Measurements from ENCODE around the gene BTBD9.

BTBD9 gene

GRCh38 chr6:38187811-38188590 lies 451.7 kb downstream of the BTBD9 start:
- no peak overlapping the region for H3K27ac ChIP-seq
- peaks cover 3% of the 10 kb centered on the region for H3K79me2 ChIP-seq
- H3K27me3 ChIP-seq (ENCODE audit: control insufficient read depth, insufficient read depth, low read length): no peaks in the 10 kb centered on the region
- H3K9me3 ChIP-seq (ENCODE audit: control insufficient read depth, low read length): no peaks in the 10 kb centered on the region
- no peak overlapping the region for H3K9ac ChIP-seq
- no peaks in the 10 kb centered on the region for H3K4me1 ChIP-seq
- H3K4me3 ChIP-seq (ENCODE audit: low read depth, low read length): no peak overlapping the region
- no peaks in the 10 kb centered on the region for H3K36me3 ChIP-seq (ENCODE audit: control insufficient read depth, insufficient read depth, low read length)
- no peak overlapping the region for H3K4me2 ChIP-seq (ENCODE audit: low read length)
- no peak for TF ChIP-seq CTCF (IDR thresholded peaks at IDR 0.05)
- H2AFZ ChIP-seq: no peak overlapping the region

- no peaks in the 10 kb centered on the region for H3K27me3 ChIP-seq (ENCODE audit: control insufficient read depth, insufficient read depth, low read length)
- no peaks in the 10 kb centered on the region for H3K9me3 ChIP-seq (ENCODE audit: control insufficient read depth, low read length)
- no peak overlapping the region for H3K4me2 ChIP-seq (ENCODE audit: low read length)
- H3K4me3 ChIP-seq (ENCODE audit: low read depth, low read length): no peak overlapping the region
- H3K9ac ChIP-seq: no peak overlapping the region
- H3K4me1 ChIP-seq: no peaks in the 10 kb centered on the region
- H3K36me3 ChIP-seq (ENCODE audit: control insufficient read depth, insufficient read depth, low read length): no peaks in the 10 kb centered on the region
- no peak for TF ChIP-seq CTCF (IDR thresholded peaks at IDR 0.05)
- H3K79me2 ChIP-seq: peaks cover 3% of the 10 kb centered on the region
- H3K27ac ChIP-seq: no peak overlapping the region
- H2AFZ ChIP-seq: no peak overlapping the region
Observed at GRCh38 chr6:38187325-38187724, 452.4 kb downstream of the BTBD9 start.

GRCh38 chr6:38185752-38186151 lies 454.0 kb downstream of the BTBD9 start:
- H3K4me2 ChIP-seq (ENCODE audit: low read length): no peak overlapping the region
- H3K36me3 ChIP-seq (ENCODE audit: control insufficient read depth, insufficient read depth, low read length): no peaks in the 10 kb centered on the region
- H3K79me2 ChIP-seq: peaks cover 3% of the 10 kb centered on the region
- no peak overlapping the region for H3K4me3 ChIP-seq (ENCODE audit: low read depth, low read length)
- H3K4me1 ChIP-seq: no peaks in the 10 kb centered on the region
- H3K27ac ChIP-seq: no peak overlapping the region
- no peak overlapping the region for H2AFZ ChIP-seq
- no peak for TF ChIP-seq CTCF (IDR thresholded peaks at IDR 0.05)
- no peak overlapping the region for H3K9ac ChIP-seq
- H3K27me3 ChIP-seq (ENCODE audit: control insufficient read depth, insufficient read depth, low read length): no peaks in the 10 kb centered on the region
- H3K9me3 ChIP-seq (ENCODE audit: control insufficient read depth, low read length): no peaks in the 10 kb centered on the region

- Histone ChIP-seq H3K9me3 (ENCODE audit: control insufficient read depth, low read length) (no peaks in the 10 kb centered on the region), H3K4me2 (ENCODE audit: low read length) (no peak overlapping the region), H3K9ac (no peak overlapping the region), H3K4me1 (no peaks in the 10 kb centered on the region), H3K36me3 (ENCODE audit: control insufficient read depth, insufficient read depth, low read length) (no peaks in the 10 kb centered on the region), H2AFZ (no peak overlapping the region), H3K27me3 (ENCODE audit: control insufficient read depth, insufficient read depth, low read length) (no peaks in the 10 kb centered on the region), H3K4me3 (ENCODE audit: low read depth, low read length) (no peak overlapping the region), H3K27ac (no peak overlapping the region), H3K79me2 (peaks cover 3% of the 10 kb centered on the region)
- TF ChIP-seq CTCF (IDR thresholded peaks at IDR 0.05): no peak
Observed at GRCh38 chr6:38185244-38185643, 454.5 kb downstream of the BTBD9 start.

GRCh38 chr6:38184585-38185080 lies 455.1 kb downstream of the BTBD9 start:
- Histone ChIP-seq H3K4me3 (ENCODE audit: low read depth, low read length) (no peak overlapping the region), H3K4me2 (ENCODE audit: low read length) (no peak overlapping the region), H3K4me1 (no peaks in the 10 kb centered on the region), H3K27ac (no peak overlapping the region), H3K79me2 (peaks cover 3% of the 10 kb centered on the region), H3K9ac (no peak overlapping the region), H3K27me3 (ENCODE audit: control insufficient read depth, insufficient read depth, low read length) (no peaks in the 10 kb centered on the region), H3K36me3 (ENCODE audit: control insufficient read depth, insufficient read depth, low read length) (no peaks in the 10 kb centered on the region), H3K9me3 (ENCODE audit: control insufficient read depth, low read length) (no peaks in the 10 kb centered on the region), H2AFZ (no peak overlapping the region)
- no peak for TF ChIP-seq CTCF (IDR thresholded peaks at IDR 0.05)

Data from parathyroid adenoma (tissue), 2 donors.